B cell (primary cell): ENCODE data around the gene RNASE13. TPM values are rescaled to one million over a fixed set of nuclear protein-coding genes. Genes with fewer than 3 reads are reported as not detected.

Source experiments
- ATAC-seq: fragments of 200-7000 bp; cut with Tn5 transposase; one replicate; pipeline ENCODE4 v1.10.0; 2021; ENCODE audit warnings: low read depth, mild to moderate bottlenecking, moderate number of reproducible peaks, moderate library complexity
- CTCF ChIA-PET: fragments of 350-600 bp; sonication (Branson Sonifier 250); formaldehyde crosslinking; loops from one replicate; lab custom pipeline; 2021; ENCODE audit warnings: antibody characterized with exemption, inconsistent platforms; lab: Charles Lee
- POLR2A ChIA-PET: fragments of 350-600 bp; sonication (Branson Sonifier 250); formaldehyde crosslinking; loops from one replicate; lab custom pipeline; 2021; ENCODE audit warnings: antibody characterized with exemption; lab: Charles Lee
- DNase-seq: peaks from one replicate; pipeline ENCODE4 v3.0.0; 2013
- H2AFZ ChIP-seq: 2 replicates; pipeline ENCODE4 v1.6.1; 2012; ENCODE audit warnings: mild to moderate bottlenecking, low read depth, low read length; ENCODE audit not compliant: insufficient read depth, poor library complexity, severe bottlenecking
- H3K27ac ChIP-seq, 2 donors: 1 replicate in 1 of 2; 2 replicates in 1 of 2; pipeline ENCODE4 v1.5.1; 2012 to 2013; ENCODE audit warnings: low read length in 2 of 2, mild to moderate bottlenecking in 2 of 2, moderate library complexity in 1 of 2
- H3K27me3 ChIP-seq, 4 experiments: fragments of 200-600 bp in 1 of 4; sonication (generic) in 1 of 4; replicated peaks in 1 of 4; 1 replicate in 2 of 4; 2 replicates in 2 of 4; pipeline versions ENCODE4 v1.6.1 to v1.7.0; 2013 to 2016; ENCODE audit warnings: low read length in 3 of 4, mild to moderate bottlenecking in 2 of 4, mixed read lengths in 1 of 4, moderate library complexity in 1 of 4; ENCODE audit not compliant: insufficient read depth in 4 of 4, control insufficient read depth in 3 of 4; ENCODE audit errors: control extremely low read depth in 1 of 4
- H3K36me3 ChIP-seq, 2 experiments: replicated peaks in 1 of 2; 1 replicate in 1 of 2; 2 replicates in 1 of 2; pipeline versions ENCODE4 v1.6.1 to v1.7.1; 2013; ENCODE audit warnings: low read length in 1 of 2; ENCODE audit not compliant: insufficient read depth in 2 of 2, control insufficient read depth in 1 of 2; ENCODE audit errors: control extremely low read depth in 1 of 2, extremely low read depth in 1 of 2
- H3K4me1 ChIP-seq, 2 donors: fragments of 200-600 bp in 1 of 2; sonication (generic) in 1 of 2; 1 replicate in 1 of 2; 2 replicates in 1 of 2; pipeline versions ENCODE4 v1.5.1 to v1.6.1; 2013 to 2017; ENCODE audit warnings: low read length in 2 of 2; ENCODE audit not compliant: control insufficient read depth in 2 of 2, insufficient read depth in 2 of 2
- H3K4me2 ChIP-seq: replicated peaks from 2 replicates; pipeline ENCODE3; 2012; ENCODE audit warnings: mild to moderate bottlenecking, low read depth, low read length; ENCODE audit not compliant: poor library complexity, severe bottlenecking
- H3K4me3 ChIP-seq, 5 experiments: fragments of 200-600 bp in 1 of 5; sonication (generic) in 1 of 5; 1 replicate in 3 of 5; 2 replicates in 2 of 5; pipeline versions ENCODE4 v1.5.1 to v1.7.0; 2011 to 2016; ENCODE audit warnings: low read length in 4 of 5, mild to moderate bottlenecking in 4 of 5, low read depth in 2 of 5, control low read depth in 1 of 5, moderate library complexity in 1 of 5; ENCODE audit not compliant: insufficient read depth in 1 of 5; ENCODE audit errors: control extremely low read depth in 1 of 5, extremely low read depth in 1 of 5
- H3K79me2 ChIP-seq: fragments of 200-600 bp; sonication (generic); one replicate; pipeline ENCODE4 v1.6.0; 2016; ENCODE audit warnings: low read length; ENCODE audit not compliant: control insufficient read depth, insufficient read depth
- H3K9ac ChIP-seq: fragments of 200-600 bp; sonication (generic); 2 replicates; pipeline ENCODE4 v1.6.1; 2017; ENCODE audit warnings: mild to moderate bottlenecking, low read length, moderate library complexity
- H3K9me3 ChIP-seq, 3 donors: one replicate each; pipeline versions ENCODE4 v1.6.1 to v1.7.1; 2013; ENCODE audit warnings: low read length in 2 of 3; ENCODE audit not compliant: control insufficient read depth in 2 of 3, insufficient read depth in 1 of 3; ENCODE audit errors: control extremely low read depth in 1 of 3
- H4K20me1 ChIP-seq: 2 replicates; pipeline ENCODE4 v1.6.0; 2012; ENCODE audit warnings: mild to moderate bottlenecking, low read length; ENCODE audit not compliant: insufficient read depth, control insufficient read depth, poor library complexity, severe bottlenecking
- H3K27ac Mint-ChIP-seq: one replicate; pipeline ENCODE4 v1.8.0; 2021; ENCODE audit warnings: mixed read lengths
- H3K27me3 Mint-ChIP-seq: one replicate; pipeline ENCODE4 v1.8.0; 2021; ENCODE audit warnings: mixed read lengths
- H3K4me1 Mint-ChIP-seq: one replicate; pipeline ENCODE4 v1.8.0; 2021; ENCODE audit warnings: mixed read lengths
- H3K4me3 Mint-ChIP-seq: one replicate; pipeline ENCODE4 v1.8.0; 2021; ENCODE audit warnings: mixed read lengths
- H3K9me3 Mint-ChIP-seq: one replicate; pipeline ENCODE4 v1.8.0; 2022; ENCODE audit warnings: mixed read lengths; ENCODE audit not compliant: insufficient read depth
- EZH2 ChIP-seq: IDR thresholded peaks from 2 replicates; pipeline ENCODE4 v1.6.1; 2012; ENCODE audit warnings: borderline replicate concordance, low read depth, mild to moderate bottlenecking, moderate library complexity, low read length; ENCODE audit not compliant: insufficient read depth, poor library complexity, severe bottlenecking
- WGBS: methylation state at CpG from one replicate; pipeline ENCODE4 v1.1.5; 2013; ENCODE audit warnings: missing lambda C conversion rate; ENCODE audit not compliant: insufficient coverage; 5-methylcytosine and 5-hydroxymethylcytosine counted together
- intact Hi-C: fragments of 100-400 bp; cut with micrococcal nuclease; formaldehyde crosslinking; loops from one replicate; pipeline ENCODE4 v1.10.0; 2022
- polyA plus RNA-seq: library from polyadenylated mRNA; depleted of rRNA; stranded (reverse); fragments of >200 nt; gene quantifications from 2 replicates; pipeline ENCODE4 v1.2.3, GENCODE V29; 2012
- total RNA-seq, 2 donors: library from RNA; stranded (reverse); fragments of 120-200 nt in 1 of 2; gene quantifications; 1 replicate in 1 of 2; 2 replicates in 1 of 2; pipeline versions ENCODE4 v1.2.3 to v1.2.4, GENCODE V29; 2013 to 2022
- TF ChIP-seq, protein P1 (sequence below): fragments of 200-600 bp; IDR thresholded peaks from one replicate; pipeline ENCODE4 v1.8.0; 2022; ENCODE audit warnings: antibody characterized with exemption, mild to moderate bottlenecking

RNASE13 gene
- total and polyA plus RNA-seq, 2 donors (not counting 1 experiment from before 2014, with no cell fraction given): not detected

DNA sequence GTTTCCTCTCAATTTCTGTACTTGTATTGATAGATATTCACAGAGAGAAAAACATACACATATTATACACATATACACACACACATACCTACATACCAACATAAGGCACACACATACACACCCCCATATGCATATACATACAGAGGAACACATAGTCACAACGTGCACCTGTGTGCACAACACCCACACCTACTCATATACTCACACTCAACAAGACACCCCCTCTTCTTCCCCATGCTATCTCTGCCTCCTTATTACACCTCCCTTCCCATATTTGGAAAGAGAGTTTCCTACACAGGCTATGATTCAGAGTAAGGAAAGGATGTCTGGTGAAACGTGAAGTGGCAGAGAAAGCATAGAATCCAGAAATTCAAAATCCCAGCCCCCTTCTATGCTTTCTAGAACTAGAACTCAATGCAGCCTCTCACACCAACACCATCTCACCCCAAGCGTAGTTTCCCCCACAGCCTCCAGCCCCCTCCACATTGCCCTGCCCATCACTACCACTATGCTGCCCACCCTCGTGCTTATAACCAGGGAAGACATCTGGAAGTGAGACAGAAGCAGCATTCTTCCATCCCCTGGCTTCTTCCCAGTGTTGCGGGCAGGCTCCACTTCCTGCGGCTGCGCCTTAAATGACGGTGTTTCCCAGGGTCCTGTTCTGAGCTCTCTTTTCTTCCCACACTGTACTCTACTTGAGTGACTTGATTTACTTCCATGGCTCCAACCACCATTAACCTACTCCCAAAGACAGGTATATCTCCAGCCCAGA lies 25.4 kb upstream of the RNASE13 start:
- no peak overlapping the region for H3K27ac ChIP-seq
- no peaks in the 10 kb centered on the region for H3K4me1 ChIP-seq
- H2AFZ ChIP-seq: no peak overlapping the region
- 88% methylated on average over 7 of the region's 8 CpGs for WGBS
- H4K20me1 ChIP-seq: no peaks in the 10 kb centered on the region
- intact Hi-C loops: no loop called here
- Mint-ChIP-seq H3K4me3 (no peak overlapping the region), H3K9me3 (no peaks in the 10 kb centered on the region), H3K4me1 (no peaks in the 10 kb centered on the region), H3K27ac (no peak overlapping the region), H3K27me3 (peaks cover 34% of the 10 kb centered on the region)
- no peak for DNase-seq
- no peaks in the 10 kb centered on the region for H3K36me3 ChIP-seq
- H3K9me3 ChIP-seq: no peaks in the 10 kb centered on the region
- no peak for TF ChIP-seq EZH2
- TF ChIP-seq, protein P1, sequence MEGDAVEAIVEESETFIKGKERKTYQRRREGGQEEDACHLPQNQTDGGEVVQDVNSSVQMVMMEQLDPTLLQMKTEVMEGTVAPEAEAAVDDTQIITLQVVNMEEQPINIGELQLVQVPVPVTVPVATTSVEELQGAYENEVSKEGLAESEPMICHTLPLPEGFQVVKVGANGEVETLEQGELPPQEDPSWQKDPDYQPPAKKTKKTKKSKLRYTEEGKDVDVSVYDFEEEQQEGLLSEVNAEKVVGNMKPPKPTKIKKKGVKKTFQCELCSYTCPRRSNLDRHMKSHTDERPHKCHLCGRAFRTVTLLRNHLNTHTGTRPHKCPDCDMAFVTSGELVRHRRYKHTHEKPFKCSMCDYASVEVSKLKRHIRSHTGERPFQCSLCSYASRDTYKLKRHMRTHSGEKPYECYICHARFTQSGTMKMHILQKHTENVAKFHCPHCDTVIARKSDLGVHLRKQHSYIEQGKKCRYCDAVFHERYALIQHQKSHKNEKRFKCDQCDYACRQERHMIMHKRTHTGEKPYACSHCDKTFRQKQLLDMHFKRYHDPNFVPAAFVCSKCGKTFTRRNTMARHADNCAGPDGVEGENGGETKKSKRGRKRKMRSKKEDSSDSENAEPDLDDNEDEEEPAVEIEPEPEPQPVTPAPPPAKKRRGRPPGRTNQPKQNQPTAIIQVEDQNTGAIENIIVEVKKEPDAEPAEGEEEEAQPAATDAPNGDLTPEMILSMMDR: no peak
- ChIA-PET POLR2A (no interaction called here), CTCF (interaction anchor here (1.0 to 1.1 kb wide), 2 partner anchors 38 to 45 kb away, joined by 3 to 4 read pairs; partner anchors contain the start of gene ZNF219)
- H3K27me3 ChIP-seq: peaks cover 0 to 12% (median 6%) of the 10 kb centered on the region in 4 experiments
- H3K4me3 ChIP-seq: no peak overlapping the region
- ATAC-seq: no peak
- H3K79me2 ChIP-seq: no peaks in the 10 kb centered on the region
- no peak overlapping the region for H3K9ac ChIP-seq
- H3K4me2 ChIP-seq: no peak overlapping the region

DNA sequence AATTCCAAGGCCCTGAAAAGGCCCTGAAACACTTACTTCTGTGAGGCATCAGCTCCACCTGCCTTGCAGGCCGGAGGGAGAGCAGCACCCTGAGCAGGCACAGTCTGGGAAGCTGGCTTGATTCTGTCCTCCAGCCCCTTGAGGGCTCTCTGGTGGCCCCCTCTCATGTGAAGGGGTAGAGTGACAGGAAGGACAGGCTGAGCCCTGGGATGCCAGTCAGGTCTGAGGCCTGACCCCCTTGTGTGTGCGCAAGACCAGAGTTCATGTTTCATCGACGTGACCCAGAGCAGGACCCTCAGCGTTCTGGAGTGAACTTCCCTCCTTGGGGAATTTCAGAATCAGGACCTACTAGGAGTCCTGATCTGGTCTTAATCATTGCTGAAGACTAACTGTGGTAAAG lies 24.3 kb upstream of the RNASE13 start:
- Histone ChIP-seq H2AFZ (no peak overlapping the region), H3K4me1 (no peaks in the 10 kb centered on the region), H3K4me3 (no peak overlapping the region), H3K9ac (no peak overlapping the region), H3K27ac (no peak overlapping the region), H3K9me3 (no peaks in the 10 kb centered on the region), H3K79me2 (no peaks in the 10 kb centered on the region), H3K4me2 (no peak overlapping the region), H4K20me1 (no peaks in the 10 kb centered on the region), H3K27me3 (peaks cover 0 to 12% (median 6%) of the 10 kb centered on the region in 4 experiments), H3K36me3 (no peaks in the 10 kb centered on the region)
- H3K27me3 Mint-ChIP-seq: peaks cover 39% of the 10 kb centered on the region
- no peak overlapping the region for H3K4me3 Mint-ChIP-seq
- CTCF ChIA-PET: interaction anchor here (1.0 to 1.8 kb wide), 2 partner anchors 9 to 39 kb away, joined by 3 to 5 read pairs; partner anchors contain the start of gene ZNF219
- DNase-seq (no peak), ATAC-seq (no peak)
- H3K4me1 Mint-ChIP-seq: no peaks in the 10 kb centered on the region
- WGBS: 86% methylated on average over 5 of the region's 5 CpGs
- POLR2A ChIA-PET: no interaction called here
- intact Hi-C loops: no loop called here
- no peak for TF ChIP-seq EZH2
- TF ChIP-seq, protein P1: no peak
- no peaks in the 10 kb centered on the region for H3K9me3 Mint-ChIP-seq
- no peak overlapping the region for H3K27ac Mint-ChIP-seq
